ENCODE measurements around the gene PTEN.

The PTEN gene

GRCh38 chr10:87987206-87987605 lies 123.8 kb downstream of the PTEN start:
- no peak for DNase-seq

GRCh38 chr10:87991946-87992345 lies 128.5 kb downstream of the PTEN start:
- no peak for DNase-seq

- no peak for DNase-seq
These were observed 141.0 kb downstream of the PTEN start for GRCh38 chr10:88004451-88004850.

- no peak for DNase-seq
These were observed 142.8 kb downstream of the PTEN start for GRCh38 chr10:88006261-88006660.

GRCh38 chr10:88008866-88009470 lies 145.5 kb downstream of the PTEN start:
- no peak for DNase-seq

- DNase-seq = no peak
These were observed 149.2 kb downstream of the PTEN start for GRCh38 chr10:88012641-88013040.

GRCh38 chr10:88017781-88018180 lies 154.4 kb downstream of the PTEN start:
- DNase-seq = no peak

- DNase-seq = no peak
These were observed 156.3 kb downstream of the PTEN start for GRCh38 chr10:88019753-88020152.

Measured in NCI-H1092 (cell line).